HTERT RPE-1 (cell line): Measurements from ENCODE around the gene NAALADL1.
"Not testable (repeated sequence)": the region's sequence is repeated elsewhere in the genome, so short reads cannot be mapped to it uniquely, and the experiment has no call there.

Experiments used
- in situ Hi-C: fragments of 300-500 bp; cut with MboI; formaldehyde crosslinking; loops from 4 replicates; pipeline ENCODE4 v1.14.3; 2020; ENCODE audit warnings: low sequenced_read_pairs

NAALADL1 gene

GRCh38 chr11:65055538-65055937 is 2.8 kb downstream of the NAALADL1 start:
- in situ Hi-C loops, result no loop called here

GRCh38 chr11:65053827-65054508 is 4.4 kb downstream of the NAALADL1 start:
- in situ Hi-C loops, result no loop called here

GRCh38 chr11:65051398-65051858 is 6.9 kb downstream of the NAALADL1 start:
- in situ Hi-C loops, result no loop called here

- in situ Hi-C loops, result no loop called here
These were observed 10.6 kb downstream of the NAALADL1 start for GRCh38 chr11:65047581-65048422.

GRCh38 chr11:65045728-65046127 is 12.6 kb downstream of the NAALADL1 start:
- in situ Hi-C loops, result no loop called here

GRCh38 chr11:65045061-65045460 is 13.3 kb downstream of the NAALADL1 start:
- in situ Hi-C loops, result no loop called here

GRCh38 chr11:65043881-65044501 is 14.4 kb downstream of the NAALADL1 start:
- in situ Hi-C loops, result no loop called here

GRCh38 chr11:65042891-65043290 is 15.5 kb downstream of the NAALADL1 start:
- in situ Hi-C loops, result no loop called here

- in situ Hi-C loops, result no loop called here
These were observed 17.3 kb downstream of the NAALADL1 start, which contains the start of gene SAC3D1 for GRCh38 chr11:65040847-65041622. TSS of gene SAC3D1 (plus strand) at chr11:65041210. CDS start at chr11:65041293, 83 bp downstream.

GRCh38 chr11:65040520-65040846 is 17.9 kb downstream of the NAALADL1 start:
- in situ Hi-C loops, result no loop called here

- in situ Hi-C loops, result no loop called here
These were observed 21.4 kb downstream of the NAALADL1 start for GRCh38 chr11:65036931-65037330.

- in situ Hi-C loops, result no loop called here
These were observed 22.8 kb downstream of the NAALADL1 start for GRCh38 chr11:65035579-65035978.

GRCh38 chr11:65034423-65034822 is 23.9 kb downstream of the NAALADL1 start:
- in situ Hi-C loops, result no loop called here

- in situ Hi-C loops, result no loop called here
These were observed 26.1 kb downstream of the NAALADL1 start for GRCh38 chr11:65032216-65032615.

- in situ Hi-C loops, result no loop called here
These were observed 30.9 kb downstream of the NAALADL1 start, which contains the start of gene SNX15 for GRCh38 chr11:65027213-65028067. TSS of gene SNX15 (plus strand) at chr11:65027439. CDS start at chr11:65027538, 99 bp downstream.

- in situ Hi-C loops, result no loop called here
These were observed 31.5 kb downstream of the NAALADL1 start for GRCh38 chr11:65026810-65027209.

GRCh38 chr11:65023502-65023901 is 34.9 kb downstream of the NAALADL1 start:
- in situ Hi-C loops, result not testable (repeated sequence)

- in situ Hi-C loops, result no loop called here
These were observed 36.8 kb downstream of the NAALADL1 start for GRCh38 chr11:65021509-65021908.

GRCh38 chr11:65021003-65021402 is 37.4 kb downstream of the NAALADL1 start:
- in situ Hi-C loops, result no loop called here

GRCh38 chr11:65019824-65020223 is 38.5 kb downstream of the NAALADL1 start:
- in situ Hi-C loops, result no loop called here
